GM21717 (cell line): ENCODE measurements around the gene TMPRSS6.
"Not testable (repeated sequence)": the region's sequence is repeated elsewhere in the genome, so short reads cannot be mapped to it uniquely, and the experiment has no call there.

Experiments used
- ATAC-seq: cut with Tn5 transposase; IDR thresholded peaks from one replicate; pipeline ENCODE4 v1.9.1; 2021; ENCODE audit warnings: mild to moderate bottlenecking, moderate library complexity; ENCODE audit not compliant: unreplicated experiment

TMPRSS6 gene

GRCh38 chr22:37090920-37091695 is 18.4 kb downstream of the TMPRSS6 start:
- ATAC-seq = no peak

GRCh38 chr22:37089434-37089833 is 20.1 kb downstream of the TMPRSS6 start:
- no peak for ATAC-seq

DNA sequence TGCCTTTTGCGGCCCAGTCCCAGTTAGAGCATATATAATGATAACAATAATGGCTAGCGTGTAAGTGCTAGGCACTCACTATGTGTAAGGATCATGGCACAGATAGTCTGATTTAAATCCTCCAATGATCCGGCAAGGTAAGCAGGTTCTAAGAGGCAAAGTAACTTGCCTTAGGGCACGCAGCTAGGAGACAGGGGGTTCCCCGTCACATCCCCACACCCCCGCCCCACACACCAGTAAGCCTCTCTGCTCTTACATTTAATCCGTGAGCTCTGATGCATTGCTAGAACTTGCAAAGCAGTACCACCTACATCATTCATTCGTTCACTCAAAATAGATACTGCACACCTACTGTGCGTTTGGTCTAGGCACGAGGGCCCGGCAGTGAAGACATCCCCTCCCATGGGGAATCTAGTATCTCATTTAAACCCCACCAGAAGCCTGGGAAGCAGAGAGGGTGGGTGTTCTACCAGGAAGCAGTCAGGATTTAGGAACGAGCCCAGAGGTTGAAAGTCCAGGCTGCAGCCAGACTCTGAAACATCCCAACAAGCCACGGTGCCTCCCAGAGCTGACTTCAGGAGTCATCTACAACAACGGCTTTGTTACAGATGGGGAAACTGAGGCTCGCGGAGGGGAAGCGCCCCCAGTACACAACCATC is 20.6 kb downstream of the TMPRSS6 start:
- no peak for ATAC-seq

DNA sequence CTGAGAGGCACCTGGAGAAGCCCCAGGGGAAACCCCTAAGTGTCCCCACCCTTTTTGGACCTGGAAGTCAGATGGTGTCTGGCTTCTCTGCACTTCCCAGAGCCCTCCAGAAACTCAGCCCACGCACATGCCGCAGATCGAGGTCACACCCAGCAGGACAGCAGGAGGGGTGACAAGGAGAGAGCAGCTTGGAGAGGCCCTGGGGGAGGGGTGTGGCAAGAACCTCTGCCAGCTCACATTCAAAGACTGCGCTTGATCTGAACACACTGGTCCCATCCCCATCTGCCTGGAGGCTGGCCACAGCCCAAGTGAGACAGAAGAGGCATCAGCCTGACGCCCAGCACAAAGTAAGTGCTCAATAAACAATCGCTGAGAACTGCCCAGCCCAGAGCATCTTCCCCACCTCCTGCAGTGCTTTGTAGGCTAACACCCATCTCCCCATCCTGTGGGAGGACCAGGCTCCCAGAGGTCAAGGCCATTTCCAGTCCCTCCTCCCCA is 21.4 kb downstream of the TMPRSS6 start:
- no peak for ATAC-seq

- no peak for ATAC-seq
Observed at GRCh38 chr22:37086184-37086583, 23.3 kb downstream of the TMPRSS6 start.

DNA sequence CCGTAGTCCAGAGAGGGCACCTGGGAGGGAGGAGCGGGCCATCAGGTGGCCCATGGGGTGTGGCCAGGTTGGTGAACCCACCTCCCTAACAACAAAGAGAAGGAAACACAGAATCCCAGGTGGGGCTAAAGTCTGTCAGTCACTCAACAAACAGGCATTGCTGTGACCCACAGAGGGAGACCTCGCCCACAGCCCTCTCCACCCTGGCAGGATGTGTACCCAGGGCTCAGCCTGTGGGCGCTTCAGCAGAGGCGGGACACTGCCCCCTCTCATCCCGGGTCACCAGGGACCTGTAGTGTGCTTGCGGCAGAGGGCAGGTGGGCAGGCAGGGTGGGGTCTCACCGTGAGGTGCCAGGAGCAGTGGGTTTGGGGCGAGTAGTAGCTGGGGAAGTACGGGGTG is 25.1 kb downstream of the TMPRSS6 start:
- no peak for ATAC-seq

DNA sequence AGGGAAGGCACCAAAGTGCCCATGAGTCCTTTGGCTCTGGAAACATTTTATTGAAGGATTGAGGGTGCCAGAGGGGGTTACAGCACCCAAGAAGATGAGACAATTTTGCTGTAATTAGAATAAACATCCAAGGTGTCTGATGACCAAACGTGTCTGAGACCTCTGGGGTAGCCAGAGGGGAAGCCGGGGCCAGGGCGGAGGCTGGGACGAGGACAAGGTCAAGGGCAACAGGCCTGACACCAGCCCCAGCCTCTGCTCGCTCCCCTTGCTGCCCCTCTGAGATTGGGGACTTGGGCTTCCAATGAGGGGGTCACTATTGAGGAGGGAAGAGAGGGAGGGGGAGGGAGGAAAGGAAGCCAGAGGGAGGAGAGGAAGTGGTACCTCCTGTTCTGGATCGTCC is 25.6 kb downstream of the TMPRSS6 start:
- no peak for ATAC-seq

GRCh38 chr22:37082251-37082873 is 27.2 kb downstream of the TMPRSS6 start:
- no peak for ATAC-seq

DNA sequence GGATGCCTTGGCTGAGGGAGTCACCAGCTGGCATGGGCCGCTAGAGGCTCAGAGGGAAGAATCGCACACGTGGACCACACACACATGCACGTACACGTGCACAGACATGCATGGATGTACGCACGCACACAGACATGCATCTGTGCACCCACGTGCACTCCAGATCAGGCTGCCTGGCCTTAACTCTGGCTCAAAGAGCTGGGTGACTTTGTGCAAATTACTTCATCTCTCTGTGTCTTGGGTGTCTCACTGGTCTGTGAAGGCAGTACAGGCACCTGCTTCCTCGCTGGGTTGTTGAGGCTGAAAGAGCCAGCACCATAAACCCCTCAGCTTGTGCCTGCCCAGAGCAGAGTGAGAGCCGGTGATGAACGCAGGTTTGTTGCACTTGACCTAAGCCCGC is 28.7 kb downstream of the TMPRSS6 start:
- no peak for ATAC-seq

GRCh38 chr22:37080438-37080837 is 29.1 kb downstream of the TMPRSS6 start:
- no peak for ATAC-seq

DNA sequence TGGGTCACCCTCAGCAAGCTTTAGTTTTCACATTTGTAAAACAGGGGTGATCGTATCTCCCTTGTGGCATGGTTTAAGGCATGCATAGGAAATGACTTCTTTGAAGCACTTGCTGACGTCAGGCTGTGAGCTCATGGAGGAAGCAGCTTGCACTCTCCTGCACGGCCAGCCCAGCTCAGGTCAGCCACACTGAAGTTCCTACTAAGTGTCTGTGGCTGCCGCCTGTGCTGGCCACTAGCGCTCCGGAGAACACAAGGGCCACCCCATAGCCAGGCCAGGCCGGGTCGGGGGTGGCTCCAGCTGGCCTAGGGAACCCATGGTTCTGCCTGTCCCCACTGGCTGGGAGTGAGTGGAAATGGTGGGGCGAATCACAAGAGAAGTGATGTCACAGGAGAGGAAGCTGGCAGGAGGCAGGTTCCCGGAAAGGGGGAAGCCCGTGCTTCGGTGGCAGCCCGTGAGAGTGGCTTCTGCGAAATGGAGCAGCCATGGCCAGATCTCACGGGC is 29.8 kb downstream of the TMPRSS6 start:
- no peak for ATAC-seq

DNA sequence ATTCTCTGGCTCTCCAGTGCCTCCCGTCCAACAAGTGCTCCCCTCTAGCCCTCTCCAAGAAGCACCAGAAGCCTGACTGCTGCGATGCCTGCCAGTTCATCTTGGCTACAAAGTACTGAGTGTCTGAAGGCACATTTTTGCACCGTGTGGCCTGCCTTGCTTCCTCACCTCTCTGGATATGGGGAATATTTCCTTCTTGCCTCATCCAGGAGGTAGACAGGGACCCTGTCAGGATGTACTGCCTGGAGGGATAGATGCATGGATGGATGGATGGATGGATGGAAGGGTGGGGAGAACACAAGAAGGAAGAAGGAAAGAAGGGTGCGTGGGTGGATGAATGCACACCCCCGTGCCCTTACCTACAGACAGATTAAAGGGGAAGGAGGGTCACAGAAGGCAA is 30.4 kb downstream of the TMPRSS6 start:
- ATAC-seq = no peak

DNA sequence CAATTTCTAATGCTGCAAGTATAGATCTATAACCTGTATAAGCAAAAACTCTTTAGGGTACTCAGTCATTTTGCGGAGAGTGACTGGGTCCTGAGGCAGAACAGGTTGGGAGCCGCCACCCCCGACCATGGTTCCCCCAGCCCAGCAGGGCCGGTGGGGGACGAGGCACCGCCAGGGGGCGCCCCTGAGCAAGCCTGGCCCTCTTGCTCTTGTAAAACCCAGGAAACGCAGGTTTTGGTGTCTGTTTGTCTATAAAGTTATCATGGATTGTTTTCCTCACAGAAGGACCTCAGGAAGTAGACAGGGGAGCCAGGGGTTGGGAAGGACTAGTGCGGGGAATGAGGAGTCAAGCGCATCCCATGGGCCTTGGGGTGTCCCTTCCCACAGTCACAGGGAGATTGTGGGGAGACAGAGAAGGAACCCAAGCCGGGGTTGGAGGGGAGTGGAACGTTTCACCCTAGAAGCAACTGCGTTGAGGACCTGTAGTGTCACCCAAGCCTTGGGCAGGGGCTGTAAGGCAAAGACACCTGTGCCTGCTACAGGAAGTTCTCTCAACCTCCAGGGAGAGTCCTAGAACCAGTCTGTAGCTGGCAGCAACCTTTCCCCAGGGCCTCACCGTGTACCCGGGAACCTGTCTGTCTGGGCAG is 31.6 kb downstream of the TMPRSS6 start:
- ATAC-seq = no peak

DNA sequence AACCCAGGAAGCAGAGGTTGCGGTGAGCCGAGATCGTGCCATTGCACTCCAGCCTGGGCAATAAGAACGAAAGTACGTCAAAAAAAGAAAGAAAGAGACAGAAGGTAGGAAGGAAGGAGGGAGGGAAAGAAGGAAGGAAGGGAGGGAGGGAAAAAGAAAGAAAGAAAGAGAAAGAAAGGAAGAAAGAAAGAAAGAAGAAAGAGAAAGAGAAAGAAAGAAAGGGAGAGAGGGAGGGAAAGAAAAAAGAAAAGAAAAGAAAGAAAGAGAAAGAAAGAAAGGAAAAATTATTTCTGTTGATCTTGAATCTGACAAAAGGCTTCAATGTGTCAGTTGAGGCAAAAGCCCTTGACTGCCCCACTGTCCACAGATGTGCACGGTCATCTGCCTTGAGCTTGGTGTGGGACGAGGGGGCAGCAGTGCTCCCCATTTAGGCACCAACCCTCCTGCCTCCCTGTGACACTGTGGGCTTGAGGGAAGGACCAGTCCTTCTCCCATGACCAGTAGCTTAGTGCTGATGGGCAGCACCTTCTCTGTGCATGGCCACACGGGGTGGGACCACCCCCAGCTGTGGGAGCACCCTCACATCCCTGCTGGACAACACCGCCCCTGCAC is 33.6 kb downstream of the TMPRSS6 start:
- ATAC-seq = no peak

DNA sequence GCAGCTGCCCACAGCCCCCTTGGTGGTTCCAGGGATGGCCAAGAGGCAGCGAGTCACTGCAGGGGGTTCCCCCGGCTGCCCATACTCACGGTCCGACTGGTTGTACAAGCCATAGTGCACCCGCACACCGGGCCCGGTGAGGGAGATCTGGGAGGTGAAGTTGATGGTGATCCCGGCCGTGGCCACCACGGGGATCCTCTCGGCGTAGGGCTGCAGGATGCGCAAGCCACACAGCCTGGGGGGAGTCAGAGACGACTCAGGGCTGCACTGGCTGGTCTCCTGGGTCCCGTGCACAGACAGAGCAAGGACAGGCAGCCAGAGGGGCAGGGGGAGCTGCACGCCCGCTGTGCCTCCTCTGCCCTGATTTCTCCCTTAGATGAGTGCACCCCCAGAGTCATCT is 34.5 kb downstream of the TMPRSS6 start:
- ATAC-seq = no peak

GRCh38 chr22:37074537-37074936 is 35.0 kb downstream of the TMPRSS6 start:
- ATAC-seq = no peak

- no peak for ATAC-seq
Observed at GRCh38 chr22:37072673-37073072, 36.8 kb downstream of the TMPRSS6 start.

- not testable (repeated sequence) for ATAC-seq
Observed at GRCh38 chr22:37071850-37072592, 37.5 kb downstream of the TMPRSS6 start.

- ATAC-seq = no peak
Observed at GRCh38 chr22:37070744-37071143, 38.8 kb downstream of the TMPRSS6 start.

DNA sequence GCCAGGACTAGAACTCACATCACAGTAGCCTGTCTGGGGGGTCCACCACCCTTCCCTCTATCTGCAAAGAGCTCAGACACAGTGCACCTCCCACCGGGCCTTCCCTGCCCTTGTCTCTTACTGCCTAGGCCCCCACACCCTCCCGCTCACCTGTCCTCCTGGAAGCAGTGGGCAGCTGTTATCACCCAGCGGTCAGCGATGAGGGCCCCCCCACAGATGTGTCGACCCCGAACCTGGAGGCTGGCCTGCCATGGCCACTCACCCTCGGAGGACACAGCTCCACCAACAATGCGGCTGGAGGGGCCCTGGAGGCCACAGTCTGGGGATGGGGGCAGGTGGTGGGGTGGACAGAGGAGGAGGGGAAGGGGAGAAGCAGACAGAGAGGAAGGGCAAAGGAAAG is 39.2 kb downstream of the TMPRSS6 start:
- no peak for ATAC-seq
